HG03571 (cell line): ENCODE data around the gene CEP44.
"Not testable (repeated sequence)": the region's sequence is repeated elsewhere in the genome, so short reads cannot be mapped to it uniquely, and the experiment has no call there.

Experiments used
- ATAC-seq: cut with Tn5 transposase; IDR thresholded peaks from one replicate; pipeline ENCODE4 v1.9.1; 2021; ENCODE audit not compliant: unreplicated experiment

Gene CEP44

GRCh38 chr4:174278467-174278866 is 5.2 kb upstream of the CEP44 start:
- ATAC-seq, result no peak

DNA sequence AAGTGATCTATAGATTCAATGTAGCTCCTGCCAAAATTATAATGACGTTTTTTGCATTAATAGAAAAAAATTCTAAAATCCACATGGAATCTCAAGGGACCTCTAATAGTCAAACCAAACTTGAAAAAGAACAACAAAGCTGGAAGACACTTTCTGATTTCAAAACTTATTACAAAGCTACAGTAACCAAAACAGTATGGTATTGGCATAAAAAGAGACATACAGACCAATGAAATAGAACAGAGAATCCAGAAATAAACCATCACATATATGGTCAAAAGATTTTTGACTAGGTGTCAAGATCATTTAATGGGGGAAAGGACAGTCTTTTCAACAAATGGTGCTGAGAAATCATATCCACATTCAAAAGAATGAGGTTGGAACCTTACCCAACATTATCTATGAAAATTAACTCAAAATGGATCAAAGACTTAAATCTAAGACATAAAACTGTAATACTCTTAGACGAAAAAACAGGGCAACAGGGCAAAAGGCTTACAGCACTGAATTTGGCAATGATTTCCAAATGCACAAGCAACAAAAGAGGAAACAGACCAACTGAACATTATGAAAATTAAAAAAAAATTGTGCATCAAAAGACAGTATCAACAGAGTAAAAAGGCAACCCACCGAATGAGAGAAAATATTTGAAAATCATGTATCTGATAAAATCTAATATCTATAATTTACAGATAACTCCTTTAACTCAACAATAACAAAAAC is 4.1 kb upstream of the CEP44 start:
- ATAC-seq, result no peak

DNA sequence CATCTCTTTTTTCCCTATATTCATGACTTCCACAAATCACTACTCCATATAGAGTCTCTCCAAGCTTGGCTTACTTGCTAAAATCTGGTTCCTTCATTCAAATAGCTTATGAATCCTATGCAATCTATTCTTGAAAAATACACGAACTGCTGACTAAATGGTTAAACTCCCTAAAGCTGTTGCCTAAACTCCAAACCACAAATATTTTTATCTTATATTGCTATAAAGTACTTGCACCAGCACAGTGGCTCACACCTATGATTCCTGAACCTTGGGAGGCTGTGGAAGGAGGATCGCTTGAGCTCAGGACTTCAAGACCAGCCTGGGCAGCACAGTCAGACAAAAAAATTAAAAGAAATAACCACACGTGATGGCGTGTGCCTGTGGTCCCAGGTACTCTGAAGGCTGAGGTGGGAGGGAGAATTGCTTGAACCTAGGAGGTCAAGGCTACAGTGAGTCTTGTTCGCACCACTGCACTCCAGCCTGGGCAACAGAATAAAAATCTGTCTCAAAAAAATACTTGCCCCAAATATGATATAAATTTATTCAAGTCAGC is 2.5 kb upstream of the CEP44 start:
- no peak for ATAC-seq

- no peak for ATAC-seq
These were observed 1.8 kb upstream of the CEP44 start for GRCh38 chr4:174281901-174282300.

- peak; percentile 98 for ATAC-seq
These were observed 740 bp upstream of the CEP44 start for GRCh38 chr4:174282836-174283506.

DNA sequence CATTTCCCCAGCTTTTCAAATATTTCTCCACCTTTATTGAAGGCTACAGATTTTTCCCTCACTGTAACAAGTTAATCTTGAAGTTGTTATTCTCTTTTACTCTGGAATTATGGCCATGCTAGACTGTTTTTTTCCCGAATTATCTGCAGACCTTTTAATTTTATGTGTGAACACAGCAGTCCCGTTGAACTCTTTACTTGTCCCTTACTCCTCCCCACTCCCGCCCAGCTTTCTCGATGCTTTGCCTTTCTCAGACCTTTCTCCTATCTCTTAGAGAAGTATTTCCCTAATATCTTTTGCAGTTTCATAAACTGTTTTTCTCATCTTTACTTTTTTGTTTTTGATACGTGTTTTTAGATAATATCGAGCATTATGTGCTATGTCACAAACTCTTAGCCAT is 776 bp downstream of the CEP44 start:
- ATAC-seq, result no peak

GRCh38 chr4:174286870-174287269 is 3.2 kb downstream of the CEP44 start:
- ATAC-seq, result no peak

DNA sequence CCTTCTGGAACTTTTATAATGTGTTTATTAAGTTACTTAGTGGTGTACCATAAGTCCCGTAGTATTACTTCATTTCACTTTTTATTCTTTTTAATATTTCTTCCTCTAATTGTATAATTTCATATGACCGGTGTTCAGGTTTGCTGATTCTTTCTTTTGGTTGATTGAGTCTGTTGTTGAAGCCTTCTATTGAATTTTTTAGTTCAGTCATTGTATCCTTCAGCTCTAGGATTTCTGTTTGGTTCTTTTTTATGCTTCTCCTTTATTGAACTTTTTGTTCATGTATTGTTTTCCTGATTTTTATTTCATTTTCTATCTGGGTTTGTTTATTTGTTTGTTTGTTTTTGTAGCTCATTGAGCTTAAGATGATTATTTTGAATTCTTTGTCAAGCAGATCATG is 8.8 kb downstream of the CEP44 start:
- ATAC-seq, result no peak

- ATAC-seq, result not testable (repeated sequence)
These were observed 10.9 kb downstream of the CEP44 start for GRCh38 chr4:174294641-174295040.

DNA sequence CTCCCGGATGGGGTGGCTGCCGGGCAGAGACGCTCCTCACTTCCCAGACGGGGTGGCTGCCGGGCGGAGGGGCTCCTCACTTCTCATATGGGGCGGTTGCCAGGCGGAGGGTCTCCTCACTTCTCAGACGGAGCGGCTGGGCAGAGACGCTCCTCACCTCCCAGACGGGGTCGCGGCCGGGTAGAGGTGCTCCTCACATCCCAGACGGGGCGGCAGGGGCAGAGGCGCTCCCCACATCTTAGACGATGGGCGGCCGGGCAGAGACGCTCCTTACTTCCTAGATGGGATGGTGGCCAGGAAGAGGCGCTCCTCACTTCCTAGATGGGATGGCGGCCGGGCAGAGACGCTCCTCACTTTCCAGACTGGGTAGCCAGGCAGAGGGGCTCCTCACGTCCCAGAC is 11.4 kb downstream of the CEP44 start:
- ATAC-seq, result not testable (repeated sequence)

GRCh38 chr4:174303687-174304086 is 20.0 kb downstream of the CEP44 start:
- ATAC-seq, result no peak

DNA sequence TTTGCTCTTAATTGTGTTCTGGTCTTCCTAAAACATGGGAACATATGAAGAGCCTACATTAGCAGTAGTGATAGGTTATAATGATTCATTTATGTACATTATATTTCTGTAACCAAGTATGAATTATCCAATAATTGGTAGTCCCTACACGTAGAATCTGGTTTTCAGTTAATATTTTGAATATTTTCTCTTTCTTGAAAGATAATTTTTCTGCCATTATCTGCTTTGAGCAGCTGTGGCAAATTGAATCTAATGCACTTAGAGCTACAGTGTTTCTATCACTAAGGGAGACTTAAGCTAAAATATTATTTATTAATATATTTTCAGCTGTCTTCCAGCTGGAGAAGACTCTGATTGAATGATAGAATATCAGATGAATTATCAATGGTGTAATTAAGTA is 21.0 kb downstream of the CEP44 start:
- ATAC-seq, result no peak

DNA sequence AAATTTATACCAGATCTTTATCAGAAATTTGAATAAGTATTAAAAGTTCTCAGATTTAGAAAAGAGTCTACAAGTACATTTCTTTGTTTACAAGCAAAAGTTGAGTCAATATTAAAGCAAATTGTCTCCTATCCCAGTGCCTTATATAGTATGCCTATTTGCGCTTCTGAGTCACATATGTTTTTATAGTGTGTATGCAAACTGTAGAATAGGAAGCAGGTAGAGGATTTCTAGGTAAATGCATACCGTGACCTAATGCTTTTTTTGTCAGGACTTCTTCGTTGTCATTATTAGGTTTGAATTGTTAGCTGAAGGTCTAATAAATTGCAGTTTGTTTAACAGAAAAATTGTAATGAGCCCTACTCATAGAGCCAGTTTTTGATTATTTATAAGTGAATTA is 22.2 kb downstream of the CEP44 start:
- ATAC-seq, result no peak

- ATAC-seq, result no peak
These were observed 24.0 kb downstream of the CEP44 start for GRCh38 chr4:174307694-174308093.

DNA sequence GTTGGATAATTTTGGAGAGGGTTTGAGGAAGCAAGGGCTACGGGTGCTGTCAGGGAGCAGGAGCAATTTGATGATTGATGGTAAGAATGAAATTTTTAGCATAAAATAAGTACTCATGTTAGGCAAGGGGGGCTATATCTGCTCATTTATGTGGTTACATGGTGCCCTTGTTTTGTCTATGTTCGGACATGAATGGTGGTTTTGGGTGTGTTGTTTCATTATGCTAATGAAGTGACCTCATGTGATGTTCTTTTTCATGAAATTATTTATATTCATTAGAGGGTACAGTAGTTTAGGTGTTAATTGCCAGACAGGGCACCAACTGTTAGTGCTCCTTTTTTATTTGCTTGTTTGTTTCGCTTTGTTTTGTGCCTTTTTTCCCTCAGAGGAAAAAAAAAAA is 29.3 kb downstream of the CEP44 start:
- ATAC-seq, result no peak

DNA sequence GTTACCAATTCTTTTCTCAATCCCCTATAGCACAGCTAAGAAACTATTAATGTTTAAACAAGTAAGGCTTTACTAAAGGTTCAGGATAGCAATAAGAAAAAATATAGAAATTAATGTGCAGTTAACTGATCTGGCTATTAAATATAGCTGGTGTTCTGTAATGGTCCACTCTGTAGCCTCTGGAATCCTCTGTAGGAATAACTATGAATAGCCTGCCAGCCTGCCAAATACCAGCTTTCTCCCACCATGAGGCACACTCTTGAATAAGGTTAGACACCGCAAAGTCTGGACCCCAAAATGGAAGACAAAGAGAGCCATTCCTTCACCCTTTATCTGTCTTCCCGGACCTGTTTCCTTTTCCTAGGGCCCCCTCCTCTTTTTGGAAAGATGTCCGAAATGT is 30.6 kb downstream of the CEP44 start:
- no peak for ATAC-seq

DNA sequence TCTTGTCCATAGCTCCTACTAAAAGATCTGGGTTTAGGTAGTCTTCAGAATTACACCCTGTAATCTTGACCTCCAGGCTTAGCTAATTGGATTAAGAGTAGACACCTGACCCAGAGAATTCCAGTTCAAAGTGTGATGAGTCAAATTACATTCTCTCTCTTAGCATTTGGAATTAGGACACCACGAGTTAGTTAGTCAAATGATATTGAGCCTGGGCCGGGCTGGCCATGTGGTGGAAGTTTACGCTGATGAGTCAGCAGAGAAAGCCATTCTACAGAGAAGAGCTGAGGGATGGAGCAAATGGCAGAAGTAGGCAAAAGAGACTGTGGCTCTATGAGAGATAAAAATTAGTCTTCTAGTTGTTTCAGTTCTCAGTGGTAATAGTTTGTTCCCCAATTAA is 31.1 kb downstream of the CEP44 start:
- no peak for ATAC-seq

DNA sequence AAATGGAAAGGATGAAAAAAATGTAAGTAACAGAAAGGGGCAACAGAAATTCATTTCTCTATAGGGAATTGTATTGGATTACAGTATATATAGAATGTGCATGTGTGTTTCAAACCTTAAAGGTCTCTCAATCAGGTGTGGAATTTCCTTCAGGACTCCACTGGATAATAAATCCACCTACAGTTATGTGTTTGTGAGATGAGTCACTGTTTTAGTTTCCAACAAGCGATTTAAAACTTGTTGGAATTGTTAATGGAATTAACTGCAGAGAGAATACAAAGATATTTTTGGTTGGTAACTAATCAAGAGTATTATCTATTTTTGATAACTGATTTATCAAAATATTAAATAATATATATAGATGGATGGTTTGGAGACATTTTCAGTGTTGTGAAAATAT is 32.8 kb downstream of the CEP44 start:
- no peak for ATAC-seq

DNA sequence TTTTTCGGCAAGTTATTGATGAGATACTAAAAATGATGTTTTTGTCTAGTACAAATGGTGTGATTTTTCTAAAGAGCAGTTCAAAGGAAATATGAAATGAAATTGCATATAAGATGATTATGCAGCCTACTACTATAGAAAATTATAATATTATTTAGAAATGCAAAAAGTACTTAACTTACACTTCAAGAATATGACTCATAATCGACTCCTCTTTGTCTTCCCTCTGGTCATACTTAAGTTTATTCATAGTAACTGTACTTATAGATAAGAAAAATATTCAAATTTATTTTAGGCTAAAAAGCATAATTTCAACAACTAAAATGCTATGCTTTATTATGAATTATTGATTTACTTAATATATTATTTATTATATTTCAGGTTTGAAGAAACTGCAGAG is 33.2 kb downstream of the CEP44 start:
- ATAC-seq, result no peak

- ATAC-seq, result no peak
These were observed 33.8 kb downstream of the CEP44 start for GRCh38 chr4:174317531-174317930.

- no peak for ATAC-seq
These were observed 35.4 kb downstream of the CEP44 start for GRCh38 chr4:174318829-174319764.
